ENCODE results near the gene TPST2.
"Not testable (repeated sequence)": the region's sequence is repeated elsewhere in the genome, so short reads cannot be mapped to it uniquely, and the experiment has no call there.

The TPST2 gene

DNA sequence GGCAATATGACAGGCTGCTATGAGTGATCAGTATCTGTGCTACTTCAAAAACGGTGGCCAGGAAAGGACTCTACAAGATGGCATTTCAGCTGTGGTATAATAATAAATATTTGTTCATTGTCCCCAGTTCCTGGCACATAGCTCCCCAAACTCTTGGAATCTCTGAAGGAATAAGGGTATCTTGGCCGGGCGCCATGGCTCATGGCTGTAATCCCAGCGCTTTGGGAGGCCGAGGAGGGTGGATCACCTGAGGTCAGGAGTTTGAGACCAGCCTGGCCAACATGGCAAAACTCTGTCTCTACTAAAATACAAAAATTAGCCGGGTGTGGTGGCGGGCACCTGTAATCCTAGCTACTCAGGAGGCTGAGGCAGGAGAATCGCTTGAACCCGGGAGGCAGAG is 61.4 kb downstream of the TPST2 start:
- DNase-seq, result not testable (repeated sequence)

DNA sequence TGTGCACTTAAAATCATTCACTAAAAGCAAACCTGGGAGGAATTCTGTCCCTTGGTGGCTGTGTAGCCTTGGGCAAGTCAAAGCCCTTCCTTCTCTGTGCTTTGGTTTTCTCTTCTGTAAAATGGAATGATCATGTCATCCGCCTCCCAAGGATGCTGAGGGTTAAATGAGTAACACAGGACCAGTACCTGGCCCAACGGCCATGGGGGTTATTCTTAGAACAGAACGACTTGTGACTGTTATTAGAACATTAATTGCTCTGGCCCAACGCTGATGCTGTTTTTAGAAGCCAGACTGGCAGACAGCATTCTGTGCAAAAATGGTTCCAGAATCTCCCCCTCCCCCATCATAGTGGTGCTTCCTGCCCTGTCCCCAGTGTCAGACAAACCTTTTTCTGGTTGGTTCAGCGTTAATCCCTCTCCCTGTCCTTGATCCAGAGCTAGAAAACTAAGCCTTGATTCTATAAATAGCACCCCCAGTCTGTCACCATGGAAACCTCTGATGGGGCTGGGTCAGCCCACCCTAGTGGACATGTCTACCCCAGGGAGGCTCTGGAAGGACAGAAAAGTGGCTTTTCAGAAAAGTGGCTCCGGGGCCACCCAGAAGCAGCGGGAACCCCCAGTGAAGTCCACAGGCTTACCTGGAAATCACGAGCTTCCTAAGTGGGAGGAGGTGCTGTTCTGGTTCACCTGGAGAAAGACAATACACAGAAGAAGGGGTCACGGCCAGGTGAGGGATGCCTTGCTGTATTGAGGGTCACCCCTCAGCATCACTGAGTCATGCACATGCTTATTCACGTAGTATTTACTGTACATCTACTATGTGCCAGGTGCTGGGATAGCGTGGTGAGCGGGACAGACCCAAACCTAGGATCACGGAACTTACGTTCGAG is 62.1 kb downstream of the TPST2 start:
- no peak for DNase-seq

DNA sequence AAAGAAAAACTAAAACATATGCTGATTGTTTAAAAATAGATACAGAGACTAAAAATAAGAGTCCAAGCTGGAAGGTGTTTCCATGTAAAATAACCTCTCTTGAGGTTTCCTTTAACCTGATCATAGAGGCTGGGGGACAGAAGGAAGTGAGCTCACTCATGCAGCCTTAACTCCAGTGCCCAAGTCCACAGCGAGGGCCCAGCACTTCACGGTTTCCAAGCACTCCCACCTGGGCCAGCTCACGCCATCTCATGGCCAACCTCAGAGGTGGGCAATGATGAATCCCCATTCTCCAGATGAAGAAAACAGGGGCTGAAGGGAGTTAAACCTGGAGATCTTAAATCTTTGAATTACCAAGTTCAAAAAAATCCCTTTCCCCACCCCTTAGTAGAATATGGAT is 62.8 kb downstream of the TPST2 start:
- no peak for DNase-seq

DNA sequence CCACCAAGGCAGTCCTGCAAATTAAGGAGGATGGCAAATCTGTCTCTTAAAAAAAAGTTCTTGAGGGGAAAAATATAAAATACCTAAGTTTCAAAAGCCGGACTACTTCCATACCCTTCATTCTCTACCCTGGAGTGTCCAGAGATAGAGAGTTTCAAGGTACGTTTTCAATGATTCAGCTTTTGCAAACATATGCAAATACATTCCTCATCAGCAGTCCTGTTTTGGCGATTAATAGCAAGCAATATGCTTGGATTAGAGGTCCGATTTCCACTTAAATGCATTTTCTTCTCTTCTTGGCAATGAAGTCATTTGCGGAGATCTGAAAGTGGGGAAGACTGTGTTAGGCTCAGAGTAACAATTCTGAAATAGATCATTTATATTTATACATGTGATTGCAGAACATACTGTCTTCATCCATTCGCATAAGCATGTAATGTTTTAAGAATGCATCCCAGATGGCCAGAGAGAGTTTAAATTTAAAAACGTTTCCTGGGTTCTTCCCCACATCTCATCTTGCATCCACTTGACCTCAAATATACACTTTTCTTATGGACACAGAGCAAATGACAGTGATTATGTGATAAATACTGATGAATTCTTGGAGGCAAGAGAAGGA is 63.9 kb downstream of the TPST2 start:
- no peak for DNase-seq

DNA sequence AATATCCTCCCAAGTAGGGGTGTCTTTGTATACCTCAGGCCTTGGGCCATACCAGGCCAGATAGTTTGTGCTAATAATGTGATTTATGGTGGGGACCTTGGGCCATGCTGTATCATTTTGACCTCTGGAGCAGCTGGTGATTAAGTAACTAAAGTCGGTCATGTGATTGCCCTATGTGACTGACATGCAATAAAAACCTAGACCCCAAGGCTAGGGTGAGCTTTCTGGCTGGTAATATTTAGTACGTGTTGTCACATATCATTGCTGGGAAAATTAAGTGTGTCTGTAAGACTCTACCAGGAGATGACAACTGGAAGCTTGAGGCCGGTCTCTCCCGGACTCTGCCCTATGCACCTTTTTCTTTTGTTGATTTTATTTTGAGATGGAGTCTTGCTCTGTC is 65.1 kb downstream of the TPST2 start:
- no peak for DNase-seq

DNA sequence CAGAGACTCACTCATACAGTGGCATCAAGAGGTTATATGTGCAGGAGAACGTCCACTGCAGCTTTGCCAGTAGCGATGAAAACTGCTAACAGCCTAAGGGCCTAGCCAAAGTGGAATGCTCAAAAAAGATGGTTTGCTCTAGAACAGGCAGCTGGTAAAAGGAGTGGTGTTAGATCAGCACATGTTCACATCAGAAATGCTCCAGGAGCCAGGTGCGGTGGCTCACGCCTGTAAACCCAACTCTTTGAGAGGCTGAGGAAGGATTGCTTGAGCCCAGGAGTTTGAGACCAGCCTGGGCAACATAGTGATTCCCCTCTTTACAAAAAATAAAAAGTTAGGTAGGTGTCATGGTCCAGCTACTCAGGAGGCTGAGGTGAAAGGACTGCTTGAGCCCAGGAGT is 67.3 kb downstream of the TPST2 start:
- no peak for DNase-seq

DNA sequence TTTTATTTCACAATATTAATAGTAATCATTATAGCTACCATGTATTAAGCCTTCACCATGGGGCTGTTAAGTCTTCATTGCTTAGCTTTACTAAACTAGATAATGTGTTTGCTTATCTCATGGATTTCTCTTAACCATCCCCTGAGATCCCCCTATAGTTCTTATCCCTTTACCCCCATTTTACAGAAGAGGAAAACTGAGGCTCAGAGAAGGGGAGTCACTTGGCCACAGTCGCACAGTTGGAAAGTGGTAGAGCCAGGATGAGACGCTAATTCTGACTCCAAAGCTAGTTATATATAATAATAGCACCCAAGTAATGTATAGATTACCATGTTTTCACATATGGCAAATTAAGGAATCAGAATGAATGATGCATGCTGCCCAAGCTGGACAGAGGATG is 67.9 kb downstream of the TPST2 start:
- no peak for DNase-seq

DNA sequence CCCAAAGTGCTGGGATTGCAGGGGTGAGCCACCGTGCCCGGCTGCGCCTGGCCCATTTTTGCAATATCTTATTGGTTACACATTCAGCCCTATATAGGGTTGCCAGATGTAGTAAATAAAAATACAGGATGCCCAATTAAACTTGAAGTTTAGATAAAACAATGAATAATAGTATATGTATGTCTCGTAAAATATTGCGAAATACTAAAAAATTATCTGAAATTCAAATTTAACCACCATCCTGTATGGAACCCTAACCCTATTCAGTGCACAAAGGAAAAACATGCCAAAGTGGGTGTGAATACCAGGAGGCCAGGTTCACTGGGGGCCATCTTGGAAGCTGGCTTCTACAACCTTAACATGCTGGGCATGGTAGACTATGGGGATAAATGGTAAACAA is 72.5 kb downstream of the TPST2 start:
- DNase-seq, result no peak

DNA sequence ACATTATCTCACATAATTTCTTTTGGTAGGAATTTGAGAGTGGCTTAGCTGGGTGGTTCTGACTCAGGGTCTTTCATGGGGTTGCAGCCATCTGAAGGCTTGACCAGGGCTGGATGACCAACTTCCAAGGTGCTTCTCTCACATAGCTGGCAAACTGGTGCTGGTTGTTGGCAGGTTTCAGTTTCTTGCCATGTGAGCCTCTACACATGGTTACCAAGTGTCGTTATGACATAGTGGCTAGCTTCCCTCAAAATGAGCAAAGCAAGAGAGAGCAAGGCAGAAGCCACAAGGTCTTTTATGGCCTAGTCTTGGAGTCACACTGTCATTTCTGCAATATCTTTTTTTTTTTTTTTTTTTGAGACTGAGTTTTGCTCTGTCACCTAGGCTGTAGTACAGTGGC is 73.4 kb downstream of the TPST2 start:
- no peak for DNase-seq

DNA sequence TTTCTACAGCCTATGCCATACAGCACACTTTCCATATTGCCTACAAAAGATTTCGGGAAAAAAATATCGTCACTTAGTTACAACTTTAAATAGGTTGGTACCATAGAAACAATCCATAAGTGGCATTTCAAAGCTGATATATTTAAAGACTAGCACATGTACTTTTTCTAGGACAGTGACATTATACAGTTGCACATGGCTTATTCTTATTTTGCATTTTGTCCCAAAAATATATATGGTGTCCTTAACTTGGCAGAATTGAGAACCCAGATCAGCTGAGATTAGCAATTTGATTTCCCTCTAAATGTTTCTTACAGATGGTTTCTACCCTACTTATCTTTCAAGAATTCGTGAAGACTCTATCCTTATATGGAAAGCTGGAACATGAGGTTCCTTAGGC is 74.0 kb downstream of the TPST2 start:
- DNase-seq, result no peak

DNA sequence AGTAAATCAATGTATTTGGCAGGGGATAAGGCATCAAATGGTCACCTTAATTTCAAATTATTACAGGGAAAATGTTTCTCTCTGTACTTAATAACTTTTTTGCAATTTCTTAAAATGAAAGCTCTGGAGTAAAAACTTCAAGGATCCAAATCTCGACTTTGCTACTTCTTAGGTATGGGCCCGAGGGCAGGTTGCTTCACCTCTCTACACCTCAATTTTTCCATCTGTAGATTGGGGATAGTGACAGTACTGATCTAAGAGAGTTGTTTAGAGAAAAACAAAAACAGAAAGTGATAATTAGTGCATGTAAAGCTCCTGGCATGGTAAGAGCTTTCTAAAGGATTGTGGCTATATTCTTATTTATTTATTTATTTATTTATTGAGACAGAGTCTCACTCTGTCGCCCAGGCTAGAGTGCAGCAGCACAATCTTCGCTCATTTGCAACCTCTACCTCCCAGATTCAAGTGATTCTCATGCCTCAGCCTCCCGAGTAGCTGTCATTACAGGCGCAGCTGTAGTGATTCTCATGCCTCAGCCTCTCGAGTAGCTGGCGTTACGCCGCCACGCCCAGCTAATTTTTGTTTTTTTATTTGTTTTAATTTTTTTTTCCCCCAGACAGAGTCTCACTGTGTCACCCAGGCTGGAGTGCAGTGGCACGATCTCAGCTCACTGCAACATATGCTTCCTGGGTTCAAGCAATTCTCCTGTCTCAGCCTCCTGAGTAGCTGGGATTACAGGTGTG is 75.3 kb downstream of the TPST2 start:
- no peak for DNase-seq

DNA sequence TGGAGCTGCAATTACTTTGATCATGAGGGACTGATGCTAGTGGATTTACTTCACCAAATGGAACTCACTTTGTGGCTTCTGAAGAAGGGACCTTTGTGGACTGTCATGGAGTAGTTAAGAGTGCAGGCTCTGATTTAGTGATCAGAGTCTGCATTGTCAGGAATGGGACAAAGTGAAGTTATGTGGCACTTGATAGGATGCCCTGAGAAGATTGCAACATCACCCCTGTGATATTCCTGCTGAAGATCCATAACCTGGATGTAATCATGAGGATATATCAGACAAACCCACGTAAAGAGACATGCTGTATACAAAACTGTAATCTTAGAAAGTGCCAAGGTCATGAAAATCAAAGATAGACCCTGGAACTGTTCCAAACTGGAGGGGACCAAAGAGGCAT is 76.1 kb downstream of the TPST2 start:
- DNase-seq, result no peak

DNA sequence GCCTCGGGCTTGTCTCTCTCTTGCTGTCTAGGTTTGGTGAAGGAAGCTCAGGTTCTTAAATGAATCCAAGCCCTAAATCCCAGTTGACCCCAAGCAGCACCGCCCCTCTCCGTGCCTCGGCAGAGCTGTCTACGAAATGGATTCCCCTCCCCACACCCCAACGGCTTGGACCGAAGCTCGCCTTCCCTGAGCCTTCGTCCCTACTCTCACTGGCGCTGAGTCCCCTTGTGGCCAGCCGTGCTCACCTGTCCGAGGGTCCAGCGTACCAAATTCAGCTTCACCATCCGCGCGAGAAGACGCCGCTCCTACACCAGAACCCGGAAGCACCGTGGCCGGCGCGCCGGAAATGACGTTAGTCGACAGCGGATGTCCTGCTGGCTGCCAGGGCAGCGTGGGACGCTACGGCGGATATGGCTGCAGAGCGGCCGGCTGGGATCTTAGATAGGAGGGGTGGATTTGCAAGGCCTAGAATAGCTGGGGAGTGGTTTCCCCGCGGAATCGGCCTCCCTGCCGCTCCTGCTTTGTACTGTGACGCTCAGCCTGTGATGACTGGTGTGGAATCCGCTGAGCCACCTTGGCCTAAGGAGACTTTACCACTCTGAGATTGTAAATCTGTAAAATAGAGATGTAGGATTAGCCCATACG is 77.7 kb downstream of the TPST2 start, which contains the start of gene TFIP11:
Gene TFIP11 (minus strand): TSS at position 325 of the 645 bp plus-strand sequence. CDS start 2,201 bp downstream, outside the sequence.
- peak; percentile 97 for DNase-seq

DNA sequence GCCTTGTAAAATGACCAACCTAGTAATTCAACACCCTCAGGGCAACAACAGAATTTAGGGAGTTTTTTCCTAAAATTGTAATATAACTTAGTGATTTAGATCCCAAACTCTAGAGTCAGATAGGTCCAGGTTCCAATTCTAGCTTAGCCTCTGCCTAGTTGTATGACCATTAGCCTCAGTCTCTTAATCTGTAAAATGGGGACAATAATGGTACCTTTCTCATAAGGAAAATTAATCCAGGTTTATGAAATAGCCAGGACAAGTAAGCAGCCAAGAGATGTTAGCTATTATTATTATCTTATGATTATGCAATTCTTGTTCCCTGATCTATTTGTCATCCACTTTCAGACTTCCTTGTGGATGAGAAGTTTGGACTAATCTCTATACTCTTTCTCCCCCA is 81.8 kb downstream of the TPST2 start:
- DNase-seq, result no peak

DNA sequence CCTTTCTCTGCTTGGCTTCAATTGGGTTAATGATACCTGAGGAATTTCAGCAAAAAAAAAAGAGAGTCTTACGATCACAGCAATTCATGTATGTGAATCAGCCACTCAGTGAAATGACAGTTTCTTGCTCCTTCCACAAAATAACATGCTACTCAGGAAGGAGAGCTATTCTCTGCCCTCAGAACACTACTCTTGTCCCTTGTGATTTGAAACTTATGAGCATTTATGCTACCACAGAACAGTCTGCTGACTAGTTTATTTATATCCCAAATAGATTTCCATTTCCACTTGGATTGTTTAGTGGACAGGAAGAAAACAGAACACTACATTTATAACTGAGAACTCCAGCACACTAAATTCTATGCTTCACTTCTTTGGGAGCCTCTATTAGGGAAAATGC is 86.2 kb downstream of the TPST2 start:
- DNase-seq, result no peak

DNA sequence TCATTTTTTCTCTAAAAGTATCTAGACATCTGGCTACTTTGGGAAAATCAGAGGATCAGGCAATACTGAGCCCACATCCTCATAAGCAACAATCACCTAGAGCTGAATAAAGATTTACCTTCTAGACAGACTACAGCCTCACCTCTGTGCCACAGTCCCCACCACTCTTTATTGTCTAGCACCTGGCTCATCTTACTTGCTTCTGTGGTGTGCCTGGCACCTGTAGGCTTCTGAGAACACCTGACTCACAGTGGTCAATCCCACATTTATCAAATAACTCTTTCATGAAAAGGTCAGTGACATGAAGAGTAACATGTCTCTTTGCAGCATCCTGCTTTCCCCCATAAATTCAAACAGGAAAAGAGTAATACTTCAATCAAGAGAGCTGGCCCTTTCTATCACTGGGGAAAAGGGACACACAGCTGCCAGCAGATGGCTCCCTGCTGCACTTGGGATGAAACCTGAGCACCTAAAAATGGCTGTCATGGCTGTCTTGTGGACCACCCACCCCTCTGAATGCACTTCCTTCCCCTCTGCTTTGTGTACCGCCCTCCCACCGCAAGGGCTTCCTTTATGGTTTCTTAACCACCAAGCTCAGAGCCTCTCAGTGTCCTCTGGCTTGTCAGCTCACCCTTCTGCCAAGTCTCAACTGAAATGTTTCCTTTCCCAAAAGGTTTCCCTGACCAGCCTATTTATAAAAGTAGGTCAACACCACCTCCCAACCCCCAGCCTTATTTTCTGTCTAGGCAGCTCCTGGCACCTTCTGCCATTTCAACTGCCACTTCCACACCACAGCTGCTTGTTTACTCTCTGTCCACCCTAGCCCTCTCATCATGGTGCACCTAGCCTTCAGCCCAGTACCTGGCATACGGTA is 87.0 kb downstream of the TPST2 start:
- peak; percentile 49 for DNase-seq

DNA sequence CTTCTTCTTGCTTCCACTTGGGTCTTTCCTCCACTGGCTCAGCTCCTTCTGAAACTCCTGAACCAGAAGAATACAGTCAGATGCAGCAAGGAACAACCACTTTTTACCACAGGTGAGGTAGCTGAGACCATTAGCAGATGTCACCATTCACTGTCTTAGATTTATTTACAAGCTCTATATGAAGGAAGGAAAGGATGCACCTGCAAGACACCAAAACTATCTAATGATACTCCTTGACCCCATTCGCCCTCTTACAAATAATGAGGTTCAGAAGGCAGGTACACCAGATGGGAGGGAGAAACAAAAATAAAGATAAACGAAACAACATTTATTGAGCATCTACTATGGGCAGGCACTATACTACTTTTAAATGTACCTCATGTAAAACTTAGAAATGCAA is 87.9 kb downstream of the TPST2 start:
- no peak for DNase-seq

DNA sequence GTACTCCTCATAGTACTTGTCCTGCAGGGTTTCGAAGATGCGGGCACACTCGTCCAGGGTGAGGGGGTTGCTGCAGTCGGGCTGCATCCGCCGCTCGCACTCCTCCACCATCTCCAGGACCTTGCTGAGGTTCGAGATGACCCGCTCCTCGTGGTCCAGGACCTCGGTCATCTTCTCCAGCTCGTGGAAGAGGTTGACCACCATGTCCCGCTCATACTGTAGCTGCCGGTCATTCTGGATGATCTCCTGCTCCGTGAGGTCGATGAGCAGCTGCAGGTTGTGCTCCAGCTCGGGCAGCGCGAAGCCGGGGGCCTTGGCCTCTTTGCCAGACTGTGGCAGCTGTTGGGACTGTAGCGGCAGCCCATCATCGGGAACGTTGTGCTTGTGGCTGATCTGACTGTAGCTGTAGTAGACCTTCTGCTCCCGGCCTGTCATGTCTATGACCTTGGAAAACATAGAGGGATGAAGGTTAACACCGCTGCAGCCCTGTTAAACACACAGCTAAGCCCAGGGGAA is 90.7 kb downstream of the TPST2 start:
- no peak for DNase-seq

DNA sequence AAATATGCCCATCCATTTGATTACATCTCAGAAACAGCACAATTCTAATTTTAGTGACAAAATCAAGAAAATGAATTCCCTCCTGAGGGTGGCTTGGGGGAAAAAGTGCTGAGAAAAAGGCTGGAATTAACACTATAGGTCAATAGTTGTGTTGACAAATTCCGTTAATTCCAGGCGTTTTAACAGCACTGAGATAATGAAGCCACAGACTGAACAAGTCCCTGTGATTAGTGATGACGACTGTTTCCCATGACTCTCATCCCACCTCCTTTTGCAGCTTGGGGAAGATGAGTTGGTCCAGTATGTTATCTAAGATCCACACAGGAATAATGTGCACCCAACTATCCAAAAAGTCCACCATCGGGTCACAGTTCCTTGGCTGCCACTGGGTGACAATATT is 93.5 kb downstream of the TPST2 start:
- DNase-seq, result no peak

DNA sequence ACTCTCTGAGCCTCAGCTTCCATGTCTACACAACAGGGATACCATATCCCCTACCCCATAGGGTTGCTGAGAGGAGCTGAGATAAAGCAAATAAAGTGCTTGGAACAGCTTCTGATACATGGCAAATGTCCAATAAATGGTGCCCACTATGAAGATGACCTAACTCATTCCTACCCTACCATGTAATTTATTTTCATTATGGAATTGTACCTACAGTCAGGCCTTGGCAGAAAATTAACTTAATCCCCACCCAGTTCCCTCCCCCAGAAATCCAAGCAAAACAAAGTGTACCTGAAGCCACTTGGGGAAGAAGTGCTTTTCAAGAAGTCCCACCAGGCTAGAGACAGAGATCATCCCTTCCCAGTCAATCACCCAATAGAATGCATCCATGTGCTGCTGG is 95.4 kb downstream of the TPST2 start:
- DNase-seq, result no peak

DNA sequence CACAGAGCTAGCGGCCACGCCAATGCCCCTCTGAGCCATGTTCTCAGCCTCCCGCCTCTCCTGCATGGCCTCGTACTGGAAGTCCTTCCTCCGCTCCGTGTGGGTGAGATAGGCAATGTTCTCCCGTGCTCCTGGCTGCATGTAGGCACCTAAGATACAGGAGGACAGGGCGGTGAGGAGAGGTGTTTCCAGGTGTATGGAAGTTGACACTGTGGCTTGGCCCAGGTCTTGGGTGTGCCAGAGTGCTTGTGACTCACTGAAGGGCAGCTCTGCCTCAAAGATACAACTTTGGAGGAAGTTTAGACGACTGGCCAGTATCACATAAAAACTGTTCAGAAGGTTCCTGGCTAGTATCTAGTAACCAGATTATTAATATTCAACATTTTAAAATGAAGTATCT is 97.7 kb downstream of the TPST2 start:
- no peak for DNase-seq

DNA sequence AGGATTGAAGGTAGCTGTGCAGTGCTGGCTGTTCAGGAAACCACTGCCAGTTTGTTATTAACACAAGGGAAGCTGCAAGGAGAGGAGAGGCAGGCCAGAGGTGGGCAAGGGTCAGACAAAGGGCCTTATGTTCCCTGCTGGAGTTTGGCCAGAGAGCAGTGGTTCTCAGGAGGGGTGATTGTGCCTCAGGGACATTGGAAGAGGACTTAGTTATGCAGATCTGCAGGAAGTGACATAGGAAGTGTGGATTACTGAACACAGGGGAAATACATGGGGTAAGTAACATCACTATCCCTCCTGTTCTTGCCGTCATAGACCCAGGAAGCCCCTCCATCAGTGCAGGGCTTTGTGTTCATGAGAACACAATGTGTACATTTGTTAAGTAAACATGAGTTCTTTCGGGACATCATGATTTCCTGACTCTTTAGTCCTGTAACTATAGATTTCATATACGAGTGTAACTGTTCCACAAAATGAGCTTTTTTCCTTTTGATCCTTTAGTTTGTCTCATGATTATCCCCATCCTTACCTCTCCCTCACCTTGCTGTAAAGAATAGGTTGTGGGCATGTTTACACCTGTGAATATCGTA is 100.4 kb downstream of the TPST2 start:
- no peak for DNase-seq

Data from stimulated activated CD4-positive, alpha-beta T cell treated with anti-CD3 and anti-CD28 coated beads, Interleukin-15, amount 100 ng/mL, for 24 hours (primary cell).